Type B pancreatic cell (in vitro differentiated cells): ENCODE data around the gene AGR3. TPM values are rescaled to one million over a fixed set of nuclear protein-coding genes. Genes with fewer than 3 reads are reported as not detected.

ENCODE experiments used
- DNase-seq: peaks from one replicate; pipeline ENCODE4 v3.0.0; 2021; ENCODE audit warnings: mixed read lengths; ENCODE audit not compliant: unreplicated experiment; ENCODE audit errors: extremely low spot score
- H3K27ac Mint-ChIP-seq: 2 replicates; pipeline ENCODE4 v1.8.0; 2021; ENCODE audit warnings: mild to moderate bottlenecking, mixed read lengths
- H3K27me3 Mint-ChIP-seq: 2 replicates; pipeline ENCODE4 v1.8.0; 2021; ENCODE audit warnings: mixed read lengths
- H3K36me3 Mint-ChIP-seq: 2 replicates; pipeline ENCODE4 v1.8.0; 2021; ENCODE audit warnings: mixed read lengths
- H3K4me1 Mint-ChIP-seq: one replicate; pipeline ENCODE4 v1.8.0; 2021; ENCODE audit warnings: mixed read lengths; ENCODE audit not compliant: unreplicated experiment
- H3K4me3 Mint-ChIP-seq: 2 replicates; pipeline ENCODE4 v1.8.0; 2021; ENCODE audit warnings: mild to moderate bottlenecking, mixed read lengths
- H3K9me3 Mint-ChIP-seq: 2 replicates; pipeline ENCODE4 v1.8.0; 2021; ENCODE audit warnings: mixed read lengths
- total RNA-seq: library from RNA; stranded (reverse); gene quantifications from 2 replicates; pipeline ENCODE4 v1.2.1, GENCODE V29; 2021; ENCODE audit warnings: low replicate concordance
- TF ChIP-seq, protein P1 (sequence below): fragments of 200-600 bp; sonication (generic); conservative IDR thresholded peaks from 2 replicates; pipeline ENCODE4 v1.5.0; 2021; ENCODE audit warnings: antibody characterized with exemption, mild to moderate bottlenecking

Gene AGR3
- total RNA-seq, 1 donor from 2014 or later, result 5.2 TPM

DNA sequence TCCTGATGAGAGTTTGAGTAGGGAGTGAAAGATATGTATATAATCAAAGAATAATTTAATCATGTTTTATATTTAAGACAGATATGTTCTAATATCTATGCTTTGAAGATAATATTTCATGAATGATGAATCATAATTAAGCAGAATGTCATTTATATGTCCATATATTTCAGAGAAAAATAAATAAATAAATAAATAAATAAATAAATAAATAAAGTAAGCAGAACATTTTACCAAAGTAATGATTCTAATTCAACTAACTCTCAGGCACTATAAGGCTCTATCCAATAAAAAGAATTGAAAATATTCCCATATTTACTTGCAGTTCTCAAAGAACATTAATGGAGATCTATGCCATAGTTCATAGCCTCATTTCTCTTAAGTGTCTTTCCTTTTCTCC lies 36.0 kb downstream of the AGR3 start:
- TF ChIP-seq, protein P1, sequence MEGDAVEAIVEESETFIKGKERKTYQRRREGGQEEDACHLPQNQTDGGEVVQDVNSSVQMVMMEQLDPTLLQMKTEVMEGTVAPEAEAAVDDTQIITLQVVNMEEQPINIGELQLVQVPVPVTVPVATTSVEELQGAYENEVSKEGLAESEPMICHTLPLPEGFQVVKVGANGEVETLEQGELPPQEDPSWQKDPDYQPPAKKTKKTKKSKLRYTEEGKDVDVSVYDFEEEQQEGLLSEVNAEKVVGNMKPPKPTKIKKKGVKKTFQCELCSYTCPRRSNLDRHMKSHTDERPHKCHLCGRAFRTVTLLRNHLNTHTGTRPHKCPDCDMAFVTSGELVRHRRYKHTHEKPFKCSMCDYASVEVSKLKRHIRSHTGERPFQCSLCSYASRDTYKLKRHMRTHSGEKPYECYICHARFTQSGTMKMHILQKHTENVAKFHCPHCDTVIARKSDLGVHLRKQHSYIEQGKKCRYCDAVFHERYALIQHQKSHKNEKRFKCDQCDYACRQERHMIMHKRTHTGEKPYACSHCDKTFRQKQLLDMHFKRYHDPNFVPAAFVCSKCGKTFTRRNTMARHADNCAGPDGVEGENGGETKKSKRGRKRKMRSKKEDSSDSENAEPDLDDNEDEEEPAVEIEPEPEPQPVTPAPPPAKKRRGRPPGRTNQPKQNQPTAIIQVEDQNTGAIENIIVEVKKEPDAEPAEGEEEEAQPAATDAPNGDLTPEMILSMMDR, result no peak
- Mint-ChIP-seq H3K27me3 (no peaks in the 10 kb centered on the region), H3K4me1 (peaks cover 19% of the 10 kb centered on the region), H3K36me3 (no peaks in the 10 kb centered on the region), H3K27ac (no peak overlapping the region), H3K4me3 (no peak overlapping the region), H3K9me3 (no peaks in the 10 kb centered on the region)
- DNase-seq, result no peak

GRCh38 chr7:16841681-16842080 lies 40.1 kb downstream of the AGR3 start:
- no peak overlapping the region for H3K27ac Mint-ChIP-seq

DNA sequence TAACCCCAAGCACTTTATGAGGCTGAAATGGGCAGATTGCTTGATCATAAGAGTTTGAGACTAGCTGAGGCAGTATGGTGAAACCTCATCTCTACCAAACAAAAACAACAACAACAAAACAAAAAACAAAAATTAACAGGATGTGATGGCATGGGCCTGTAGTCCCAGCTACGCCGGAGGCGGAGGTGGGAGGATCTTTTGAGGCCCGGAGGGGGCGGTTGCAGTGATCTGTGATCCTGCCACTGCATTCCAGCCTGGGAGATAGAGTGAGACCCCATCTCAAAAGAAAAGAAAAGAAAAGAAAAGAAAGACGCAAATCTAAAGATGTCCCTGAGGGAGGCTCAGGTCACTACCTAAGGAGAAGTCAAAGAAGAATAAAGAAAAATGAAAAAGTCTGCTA lies 41.7 kb downstream of the AGR3 start:
- Mint-ChIP-seq H3K27ac (no peak overlapping the region), H3K27me3 (no peaks in the 10 kb centered on the region), H3K4me3 (no peak overlapping the region), H3K9me3 (peaks cover 3% of the 10 kb centered on the region), H3K36me3 (no peaks in the 10 kb centered on the region), H3K4me1 (peaks cover 6% of the 10 kb centered on the region)
- TF ChIP-seq, protein P1, result no peak
- DNase-seq, result no peak

More at GRCh38 chr7:16841681-16842080, 40.1 kb downstream of the AGR3 start:
- Mint-ChIP-seq H3K9me3 (no peaks in the 10 kb centered on the region), H3K4me3 (no peak overlapping the region), H3K4me1 (peaks cover 13% of the 10 kb centered on the region), H3K27me3 (no peaks in the 10 kb centered on the region), H3K36me3 (no peaks in the 10 kb centered on the region)
- no peak for DNase-seq
- TF ChIP-seq, protein P1, result no peak

- Mint-ChIP-seq H3K27ac (no peak overlapping the region), H3K4me3 (no peak overlapping the region), H3K9me3 (peaks cover 3% of the 10 kb centered on the region), H3K27me3 (no peaks in the 10 kb centered on the region), H3K36me3 (no peaks in the 10 kb centered on the region), H3K4me1 (peaks cover 6% of the 10 kb centered on the region)
- TF ChIP-seq, protein P1, result no peak
- no peak for DNase-seq
These were observed 42.1 kb downstream of the AGR3 start for GRCh38 chr7:16839646-16840045.

DNA sequence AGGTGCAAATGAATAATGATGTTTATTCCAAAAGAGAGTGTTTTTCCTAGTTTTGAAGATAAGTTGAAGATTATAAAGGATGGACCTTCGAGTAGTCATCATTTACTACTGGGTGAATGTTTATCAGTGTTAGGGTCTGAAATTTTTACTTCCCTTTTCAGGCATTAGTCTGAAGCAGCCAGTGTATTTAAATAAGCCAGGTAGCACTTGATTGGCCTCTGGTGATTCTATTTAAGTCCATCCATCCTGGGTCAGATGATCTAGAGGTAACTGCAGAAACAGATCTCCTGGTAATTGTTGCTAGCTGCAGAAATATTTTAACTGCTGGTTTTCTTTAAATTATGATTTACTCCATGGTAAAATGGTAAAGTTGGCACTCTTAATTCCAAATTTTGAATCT lies 42.9 kb downstream of the AGR3 start:
- TF ChIP-seq, protein P1, result no peak
- no peak overlapping the region for H3K4me3 Mint-ChIP-seq
- peaks cover 3% of the 10 kb centered on the region for H3K9me3 Mint-ChIP-seq
- peaks cover 6% of the 10 kb centered on the region for H3K4me1 Mint-ChIP-seq
- H3K36me3 Mint-ChIP-seq, result no peaks in the 10 kb centered on the region
- no peak overlapping the region for H3K27ac Mint-ChIP-seq
- no peak for DNase-seq
- no peaks in the 10 kb centered on the region for H3K27me3 Mint-ChIP-seq

DNA sequence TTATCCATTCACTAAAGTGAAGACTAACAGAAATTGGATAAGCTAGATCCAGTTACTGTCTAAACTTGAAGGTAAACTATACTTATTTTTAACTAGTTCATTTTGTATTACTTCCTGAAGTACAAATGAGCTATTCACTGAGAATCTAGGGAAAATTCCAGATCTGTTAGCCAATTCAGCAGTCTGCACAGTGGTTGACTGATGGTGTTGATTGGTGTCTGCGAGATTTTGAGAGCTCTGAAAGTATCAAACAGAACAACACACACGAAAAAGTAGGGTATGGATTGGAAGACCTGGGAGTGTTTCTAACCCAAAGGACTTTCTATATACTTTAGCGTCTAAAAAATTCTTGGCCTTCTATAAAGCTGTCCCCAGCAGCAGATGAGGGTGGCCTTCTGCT lies 43.4 kb downstream of the AGR3 start:
- Mint-ChIP-seq H3K9me3 (peaks cover 3% of the 10 kb centered on the region), H3K27me3 (no peaks in the 10 kb centered on the region), H3K4me1 (peaks cover 6% of the 10 kb centered on the region), H3K36me3 (no peaks in the 10 kb centered on the region), H3K4me3 (no peak overlapping the region), H3K27ac (no peak overlapping the region)
- TF ChIP-seq, protein P1, result no peak
- DNase-seq, result no peak
